HG03354 (cell line): ENCODE results near the gene LAMA2.
"Not testable (repeated sequence)": the region's sequence is repeated elsewhere in the genome, so short reads cannot be mapped to it uniquely, and the experiment has no call there.

Experiments
- ATAC-seq: cut with Tn5 transposase; IDR thresholded peaks from one replicate; pipeline ENCODE4 v1.9.1; 2021; ENCODE audit warnings: mild to moderate bottlenecking; ENCODE audit not compliant: unreplicated experiment, poor library complexity, severe bottlenecking

LAMA2 gene

GRCh38 chr6:129153257-129153656 lies 270.3 kb downstream of the LAMA2 start:
- no peak for ATAC-seq

- not testable (repeated sequence) for ATAC-seq
These were observed 276.3 kb downstream of the LAMA2 start for GRCh38 chr6:129159242-129159641.

- ATAC-seq: no peak
These were observed 279.7 kb downstream of the LAMA2 start for GRCh38 chr6:129162605-129163004.

GRCh38 chr6:129163551-129163950 lies 280.6 kb downstream of the LAMA2 start:
- no peak for ATAC-seq

GRCh38 chr6:129164032-129164431 lies 281.1 kb downstream of the LAMA2 start:
- ATAC-seq: no peak

GRCh38 chr6:129172279-129172995 lies 289.5 kb downstream of the LAMA2 start:
- not testable (repeated sequence) for ATAC-seq

GRCh38 chr6:129175066-129175465 lies 292.1 kb downstream of the LAMA2 start:
- ATAC-seq: no peak

GRCh38 chr6:129177801-129178200 lies 294.9 kb downstream of the LAMA2 start:
- no peak for ATAC-seq

GRCh38 chr6:129179283-129179682 lies 296.3 kb downstream of the LAMA2 start:
- ATAC-seq: no peak

GRCh38 chr6:129181001-129181400 lies 298.1 kb downstream of the LAMA2 start:
- ATAC-seq: no peak

- no peak for ATAC-seq
These were observed 300.3 kb downstream of the LAMA2 start for GRCh38 chr6:129183187-129183591.

GRCh38 chr6:129183681-129184301 lies 300.9 kb downstream of the LAMA2 start:
- no peak for ATAC-seq

GRCh38 chr6:129184324-129184723 lies 301.4 kb downstream of the LAMA2 start:
- ATAC-seq: no peak

GRCh38 chr6:129184808-129185366 lies 301.9 kb downstream of the LAMA2 start:
- no peak for ATAC-seq

GRCh38 chr6:129186988-129187387 lies 304.1 kb downstream of the LAMA2 start:
- no peak for ATAC-seq

GRCh38 chr6:129188306-129188705 lies 305.4 kb downstream of the LAMA2 start:
- no peak for ATAC-seq

- ATAC-seq: no peak
These were observed 305.9 kb downstream of the LAMA2 start for GRCh38 chr6:129188795-129189194.

GRCh38 chr6:129189266-129189665 lies 306.3 kb downstream of the LAMA2 start:
- no peak for ATAC-seq

GRCh38 chr6:129191235-129191634 lies 308.3 kb downstream of the LAMA2 start:
- ATAC-seq: no peak

GRCh38 chr6:129192458-129192989 lies 309.6 kb downstream of the LAMA2 start:
- ATAC-seq: no peak
